Gastroesophageal sphincter (tissue), 4 donors: ENCODE results near the gene VPS26C. TPM values are rescaled to one million over a fixed set of nuclear protein-coding genes. Genes with fewer than 3 reads are reported as not detected.
"Not testable (repeated sequence)": the region's sequence is repeated elsewhere in the genome, so short reads cannot be mapped to it uniquely, and the experiment has no call there.

Source experiments
- ATAC-seq: fragments of 150-250 bp; one replicate; pipeline ENCODE4 v1.9.1; 2016; ENCODE audit warnings: mild to moderate bottlenecking, moderate library complexity
- H3K27ac ChIP-seq, 4 donors: fragments of 200-600 bp; sonication (generic) in 3 of 4; 1 replicate in 3 of 4; 2 replicates in 1 of 4; pipeline ENCODE4 v1.5.1; 2016 to 2019
- H3K27me3 ChIP-seq: fragments of 200-600 bp; sonication (generic); one replicate; pipeline ENCODE4 v1.5.1; 2019
- H3K36me3 ChIP-seq, 2 donors: fragments of 200-600 bp; sonication (generic); one replicate each; pipeline ENCODE4 v1.5.1; 2019; ENCODE audit warnings: control low read depth in 1 of 2
- H3K4me1 ChIP-seq, 3 donors: fragments of 200-600 bp; sonication (generic); 1 replicate in 2 of 3; 2 replicates in 1 of 3; pipeline ENCODE4 v1.5.1; 2016 to 2019; ENCODE audit warnings: control low read depth in 2 of 3
- H3K4me3 ChIP-seq, 2 donors: fragments of 200-600 bp; sonication (generic); one replicate each; pipeline ENCODE4 v1.5.1; 2019; ENCODE audit warnings: mild to moderate bottlenecking in 1 of 2, moderate library complexity in 1 of 2
- H3K9me3 ChIP-seq, 3 donors: fragments of 200-600 bp; sonication (generic); one replicate each; pipeline ENCODE4 v1.5.1; 2017 to 2019; ENCODE audit warnings: control low read depth in 2 of 3
- CTCF ChIP-seq, 4 experiments: fragments of 200-600 bp in 2 of 4; fragments of 450-650 bp in 2 of 4; sonication (generic) in 1 of 4; IDR thresholded peaks; one replicate each; pipeline ENCODE4 v1.5.1; 2017 to 2019; ENCODE audit warnings: antibody characterized with exemption in 4 of 4, mild to moderate bottlenecking in 2 of 4, moderate library complexity in 2 of 4
- EP300 ChIP-seq: sonication (generic); formaldehyde crosslinking; IDR thresholded peaks from one replicate; pipeline ENCODE4 v1.6.1; 2017; ENCODE audit warnings: antibody characterized with exemption, mild to moderate bottlenecking
- POLR2A ChIP-seq, 2 donors: fragments of 450-650 bp; IDR thresholded peaks; one replicate each; pipeline ENCODE4 v1.6.1; 2017; ENCODE audit warnings: antibody characterized with exemption in 2 of 2, mild to moderate bottlenecking in 2 of 2, moderate library complexity in 1 of 2
- POLR2AphosphoS5 ChIP-seq: sonication (generic); formaldehyde crosslinking; IDR thresholded peaks from one replicate; pipeline ENCODE4 v1.6.1; 2017; ENCODE audit warnings: antibody characterized with exemption
- WGBS, 2 donors: methylation state at CpG; one replicate each; pipeline ENCODE4 v1.1.5; 2018; ENCODE audit warnings: low coverage in 1 of 2; 5-methylcytosine and 5-hydroxymethylcytosine counted together
- total RNA-seq, 4 donors: library from RNA; depleted of rRNA; stranded (reverse); fragments of >200 nt; gene quantifications; one replicate each; pipeline ENCODE4 v1.1.0, GENCODE V29; 2016

VPS26C gene
- total RNA-seq, 4 donors from 2014 or later, result 67.0 to 72.3 (median 68.4) TPM

GRCh38 chr21:37292941-37293340 is 25.8 kb upstream of the VPS26C start:
- ATAC-seq, result no peak
- WGBS, 2 donors, result 26 to 42% methylated on average over 3 of the region's 3 CpGs
- H3K27ac ChIP-seq, result no peak overlapping the region

GRCh38 chr21:37292041-37292440 is 24.9 kb upstream of the VPS26C start:
- Histone ChIP-seq H3K4me1 (peaks cover 0 to 11% (median 0%) of the 10 kb centered on the region in 3 donors), H3K27me3 (no peaks in the 10 kb centered on the region), H3K27ac (no peak overlapping the region), H3K36me3 (no peaks in the 10 kb centered on the region), H3K9me3 (no peaks in the 10 kb centered on the region), H3K4me3 (no peak overlapping the region)
- ATAC-seq, result no peak
- WGBS, 2 donors, result 13% methylated on average over 1 of the region's 1 CpG; no CpG with 5 or more reads in 1 of the 2 donors
- TF ChIP-seq POLR2A (IDR thresholded peaks at IDR 0.05), result no peak
- no peak for TF ChIP-seq EP300
- TF ChIP-seq CTCF (IDR thresholded peaks at IDR 0.05), result no peak
- no peak for TF ChIP-seq POLR2AphosphoS5

More at GRCh38 chr21:37292941-37293340, 25.8 kb upstream of the VPS26C start:
- Histone ChIP-seq H3K36me3 (no peaks in the 10 kb centered on the region), H3K9me3 (no peaks in the 10 kb centered on the region), H3K4me1 (peaks cover 0 to 11% (median 0%) of the 10 kb centered on the region in 3 donors), H3K4me3 (no peak overlapping the region), H3K27me3 (no peaks in the 10 kb centered on the region)
- TF ChIP-seq CTCF (IDR thresholded peaks at IDR 0.05), result no peak
- no peak for TF ChIP-seq POLR2AphosphoS5
- TF ChIP-seq POLR2A (IDR thresholded peaks at IDR 0.05), result no peak
- no peak for TF ChIP-seq EP300

GRCh38 chr21:37283191-37283710 is 16.1 kb upstream of the VPS26C start:
- H3K27me3 ChIP-seq, ATAC-seq: not testable (repeated sequence)
- WGBS, 2 donors, result 80 to 92% methylated on average over 1 to 2 of the region's 38 CpGs

GRCh38 chr21:37282602-37283001 is 15.5 kb upstream of the VPS26C start:
- H3K4me1 ChIP-seq, H3K9me3 ChIP-seq, H3K36me3 ChIP-seq, H3K27ac ChIP-seq, H3K27me3 ChIP-seq, ATAC-seq, H3K4me3 ChIP-seq: not testable (repeated sequence)
- WGBS, 2 donors, result 56% methylated on average over 8 of the region's 10 CpGs; no CpG with 5 or more reads in 1 of the 2 donors

More at GRCh38 chr21:37283191-37283710, 16.1 kb upstream of the VPS26C start:
- H3K9me3 ChIP-seq, H3K4me1 ChIP-seq, H3K4me3 ChIP-seq, H3K27ac ChIP-seq, H3K36me3 ChIP-seq: not testable (repeated sequence)

GRCh38 chr21:37281993-37282392 is 14.9 kb upstream of the VPS26C start:
- Histone ChIP-seq H3K36me3 (no peaks in the 10 kb centered on the region), H3K4me1 (no peaks in the 10 kb centered on the region), H3K4me3 (no peak overlapping the region), H3K9me3 (no peaks in the 10 kb centered on the region), H3K27me3 (no peaks in the 10 kb centered on the region), H3K27ac (no peak overlapping the region)
- 40 to 53% methylated on average over 2 to 3 of the region's 16 CpGs for WGBS, 2 donors
- TF ChIP-seq CTCF (IDR thresholded peaks at IDR 0.05) (no peak), EP300 (no peak), POLR2AphosphoS5 (no peak), POLR2A (IDR thresholded peaks at IDR 0.05) (no peak)
- no peak for ATAC-seq

GRCh38 chr21:37281579-37281978 is 14.4 kb upstream of the VPS26C start:
- H3K27ac ChIP-seq, result no peak overlapping the region
- no peaks in the 10 kb centered on the region for H3K9me3 ChIP-seq
- 67 to 75% methylated on average over 3 to 4 of the region's 10 CpGs for WGBS, 2 donors
- TF ChIP-seq POLR2A (IDR thresholded peaks at IDR 0.05), result no peak
- TF ChIP-seq EP300, result no peak
- TF ChIP-seq POLR2AphosphoS5, result no peak
- no peak for TF ChIP-seq CTCF (IDR thresholded peaks at IDR 0.05)
- no peaks in the 10 kb centered on the region for H3K27me3 ChIP-seq
- H3K4me3 ChIP-seq, result no peak overlapping the region
- H3K4me1 ChIP-seq, result no peaks in the 10 kb centered on the region
- H3K36me3 ChIP-seq, result no peaks in the 10 kb centered on the region
- no peak for ATAC-seq

- H3K36me3 ChIP-seq, H3K9me3 ChIP-seq, ATAC-seq, H3K27me3 ChIP-seq, H3K4me3 ChIP-seq, H3K4me1 ChIP-seq, H3K27ac ChIP-seq: not testable (repeated sequence)
- WGBS, 2 donors, result 69 to 80% methylated on average over 4 of the region's 4 CpGs
Observed at GRCh38 chr21:37279271-37279670, 12.1 kb upstream of the VPS26C start.
